HL-60 (cell line): ENCODE data around the gene BHLHE23.

Experiments
- DNase-seq, 2 experiments: peaks; one replicate each; pipeline ENCODE4 v3.0.0-alpha.2; 2010 to 2020; ENCODE audit warnings: low read depth in 1 of 2, low spot score in 1 of 2
- H3K27ac ChIP-seq: fragments of 250-450 bp; sonication (Bioruptor Pico); replicated peaks from 2 replicates; pipeline ENCODE4 v1.5.1; 2020; ENCODE audit warnings: mild to moderate bottlenecking, moderate library complexity
- H3K27me3 ChIP-seq: fragments of 250-450 bp; sonication (Bioruptor Pico); 2 replicates; pipeline ENCODE4 v1.5.1; 2021; ENCODE audit warnings: mild to moderate bottlenecking, moderate library complexity; ENCODE audit not compliant: insufficient read depth, poor library complexity, severe bottlenecking
- H3K4me3 ChIP-seq: replicated peaks from 2 replicates; pipeline ENCODE4 v1.5.1; 2011; ENCODE audit warnings: mild to moderate bottlenecking, control low read depth, low read length; ENCODE audit not compliant: insufficient read depth
- GABPA ChIP-seq: IDR thresholded peaks from 2 replicates; pipeline ENCODE4 v1.6.1; 2012; ENCODE audit warnings: low read depth
- POLR2AphosphoS5 ChIP-seq: IDR thresholded peaks from 2 replicates; pipeline ENCODE4 v1.6.1; 2012; ENCODE audit warnings: low read depth
- REST ChIP-seq: IDR thresholded peaks from 2 replicates; pipeline ENCODE4 v1.6.1; 2012; ENCODE audit warnings: low read depth; ENCODE audit not compliant: insufficient replicate concordance
- SPI1 ChIP-seq: IDR thresholded peaks from 2 replicates; pipeline ENCODE4 v1.6.1; 2012; ENCODE audit warnings: low read depth, mild to moderate bottlenecking, borderline replicate concordance
- TF ChIP-seq, protein P1 (sequence below): IDR thresholded peaks from one replicate; pipeline ENCODE4 v1.5.1; 2011; ENCODE audit warnings: low read length, control low read depth, inconsistent platforms; ENCODE audit not compliant: insufficient read depth

The BHLHE23 gene

GRCh38 chr20:63027221-63027921, 20.6 kb upstream of the BHLHE23 start:
- H3K4me3 ChIP-seq, result no peak overlapping the region
- no peak overlapping the region for H3K27ac ChIP-seq
- peaks cover 46% of the 10 kb centered on the region for H3K27me3 ChIP-seq
- DNase-seq, result no peak
- TF ChIP-seq SPI1 (no peak), GABPA (no peak), REST (no peak), POLR2AphosphoS5 (no peak)
- TF ChIP-seq, protein P1, sequence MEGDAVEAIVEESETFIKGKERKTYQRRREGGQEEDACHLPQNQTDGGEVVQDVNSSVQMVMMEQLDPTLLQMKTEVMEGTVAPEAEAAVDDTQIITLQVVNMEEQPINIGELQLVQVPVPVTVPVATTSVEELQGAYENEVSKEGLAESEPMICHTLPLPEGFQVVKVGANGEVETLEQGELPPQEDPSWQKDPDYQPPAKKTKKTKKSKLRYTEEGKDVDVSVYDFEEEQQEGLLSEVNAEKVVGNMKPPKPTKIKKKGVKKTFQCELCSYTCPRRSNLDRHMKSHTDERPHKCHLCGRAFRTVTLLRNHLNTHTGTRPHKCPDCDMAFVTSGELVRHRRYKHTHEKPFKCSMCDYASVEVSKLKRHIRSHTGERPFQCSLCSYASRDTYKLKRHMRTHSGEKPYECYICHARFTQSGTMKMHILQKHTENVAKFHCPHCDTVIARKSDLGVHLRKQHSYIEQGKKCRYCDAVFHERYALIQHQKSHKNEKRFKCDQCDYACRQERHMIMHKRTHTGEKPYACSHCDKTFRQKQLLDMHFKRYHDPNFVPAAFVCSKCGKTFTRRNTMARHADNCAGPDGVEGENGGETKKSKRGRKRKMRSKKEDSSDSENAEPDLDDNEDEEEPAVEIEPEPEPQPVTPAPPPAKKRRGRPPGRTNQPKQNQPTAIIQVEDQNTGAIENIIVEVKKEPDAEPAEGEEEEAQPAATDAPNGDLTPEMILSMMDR, result no peak

- Histone ChIP-seq H3K27ac (no peak overlapping the region), H3K4me3 (no peak overlapping the region), H3K27me3 (peaks cover 44% of the 10 kb centered on the region)
- TF ChIP-seq REST, result no peak
- TF ChIP-seq POLR2AphosphoS5, result no peak
- no peak for TF ChIP-seq GABPA
- TF ChIP-seq SPI1, result no peak
- TF ChIP-seq, protein P1, result no peak
- DNase-seq, result no peak
These were observed 19.9 kb upstream of the BHLHE23 start for GRCh38 chr20:63026582-63027165.

DNA sequence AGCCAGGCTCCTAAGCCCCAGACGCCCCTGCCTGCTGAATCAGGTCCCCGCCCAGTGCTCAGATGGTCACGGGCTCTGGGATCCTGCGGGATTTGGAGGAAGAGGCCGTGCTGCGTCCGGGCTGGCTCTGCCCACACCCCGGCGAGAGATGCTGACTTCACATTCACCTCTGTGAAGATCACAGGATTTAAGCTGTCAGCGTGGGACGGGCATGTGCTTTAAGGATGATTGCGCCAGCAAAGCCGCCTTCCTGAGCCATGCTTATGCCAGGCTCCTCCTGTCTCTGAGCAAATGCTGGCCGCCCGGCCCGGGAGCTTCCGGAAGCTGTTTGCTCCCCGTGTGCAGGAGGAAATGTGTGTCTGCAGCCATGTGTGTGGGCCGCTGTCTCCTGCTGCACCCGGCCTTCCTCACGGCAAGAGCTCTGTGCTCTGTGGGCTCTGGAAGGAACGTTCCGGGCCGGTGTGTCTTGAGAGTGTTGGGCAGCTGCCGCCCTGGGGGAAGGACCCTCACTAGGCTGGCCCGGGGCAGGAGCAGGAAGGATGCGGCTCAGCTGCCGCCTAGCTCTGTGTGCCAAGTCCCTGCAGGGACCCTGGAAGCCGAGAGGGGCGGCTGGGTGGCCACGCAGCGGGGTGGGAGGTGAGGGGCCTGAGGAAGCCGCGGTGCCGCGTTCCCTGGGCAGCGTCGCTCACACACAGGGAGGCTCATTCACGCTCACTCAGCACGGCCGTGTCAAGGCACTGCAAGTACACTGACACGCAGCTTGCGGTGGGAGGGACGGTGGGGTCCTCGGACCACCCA, 19.0 kb upstream of the BHLHE23 start:
- peaks cover 45% of the 10 kb centered on the region for H3K27me3 ChIP-seq
- no peak overlapping the region for H3K27ac ChIP-seq
- no peak overlapping the region for H3K4me3 ChIP-seq
- peak in 1 of 2 experiments; percentile 51 for DNase-seq
- 0 out of 2 replicates have a peak, but pooled peaks have one; percentile 12 for TF ChIP-seq GABPA
- TF ChIP-seq, protein P1, result no peak
